ENCODE measurements around the gene STARD5. TPM values are rescaled to one million over a fixed set of nuclear protein-coding genes. Genes with fewer than 3 reads are reported as not detected.

The STARD5 gene
- total RNA-seq, 1 donor from 2014 or later: 5.8 TPM

- Mint-ChIP-seq H3K4me3 (no peak overlapping the region), H3K27me3 (ENCODE audit: low read depth) (peaks cover 29% of the 10 kb centered on the region), H3K9me3 (no peaks in the 10 kb centered on the region), H3K36me3 (no peaks in the 10 kb centered on the region), H3K4me1 (peaks cover 6% of the 10 kb centered on the region), H3K27ac (no peak overlapping the region)
- no peak for TF ChIP-seq CTCF (IDR thresholded peaks at IDR 0.05; ENCODE audit: unreplicated experiment)
- no peak for DNase-seq (ENCODE audit: low spot score in 2 of 2, unreplicated experiment in 2 of 2)
These were observed 34.0 kb downstream of the STARD5 start for GRCh38 chr15:81289910-81290309.

GRCh38 chr15:81288616-81289015 is 35.3 kb downstream of the STARD5 start:
- Mint-ChIP-seq H3K4me3 (no peak overlapping the region), H3K9me3 (no peaks in the 10 kb centered on the region), H3K4me1 (no peaks in the 10 kb centered on the region), H3K27me3 (ENCODE audit: low read depth) (peaks cover 25% of the 10 kb centered on the region), H3K36me3 (no peaks in the 10 kb centered on the region), H3K27ac (no peak overlapping the region)
- no peak for DNase-seq (ENCODE audit: low spot score in 2 of 2, unreplicated experiment in 2 of 2)
- no peak for TF ChIP-seq CTCF (IDR thresholded peaks at IDR 0.05; ENCODE audit: unreplicated experiment)

- Mint-ChIP-seq H3K9me3 (no peaks in the 10 kb centered on the region), H3K27ac (no peak overlapping the region), H3K36me3 (no peaks in the 10 kb centered on the region), H3K4me3 (no peak overlapping the region), H3K27me3 (ENCODE audit: low read depth) (peaks cover 25% of the 10 kb centered on the region), H3K4me1 (no peaks in the 10 kb centered on the region)
- TF ChIP-seq CTCF (IDR thresholded peaks at IDR 0.05; ENCODE audit: unreplicated experiment): no peak
- no peak for DNase-seq (ENCODE audit: low spot score in 2 of 2, unreplicated experiment in 2 of 2)
These were observed 35.9 kb downstream of the STARD5 start for GRCh38 chr15:81288040-81288439.

GRCh38 chr15:81286621-81287121 is 37.3 kb downstream of the STARD5 start:
- Mint-ChIP-seq H3K4me1 (peaks cover 5% of the 10 kb centered on the region), H3K4me3 (no peak overlapping the region), H3K36me3 (no peaks in the 10 kb centered on the region), H3K27me3 (ENCODE audit: low read depth) (peaks cover 23% of the 10 kb centered on the region), H3K27ac (no peak overlapping the region), H3K9me3 (no peaks in the 10 kb centered on the region)
- DNase-seq (ENCODE audit: low spot score in 2 of 2, unreplicated experiment in 2 of 2): no peak
- no peak for TF ChIP-seq CTCF (IDR thresholded peaks at IDR 0.05; ENCODE audit: unreplicated experiment)

GRCh38 chr15:81285461-81285860 is 38.5 kb downstream of the STARD5 start:
- TF ChIP-seq CTCF (IDR thresholded peaks at IDR 0.05; ENCODE audit: unreplicated experiment): no peak
- peaks cover 17% of the 10 kb centered on the region for H3K27me3 Mint-ChIP-seq (ENCODE audit: low read depth)
- no peaks in the 10 kb centered on the region for H3K36me3 Mint-ChIP-seq
- H3K4me3 Mint-ChIP-seq: no peak overlapping the region
- H3K27ac Mint-ChIP-seq: no peak overlapping the region
- no peak for DNase-seq (ENCODE audit: low spot score in 2 of 2, unreplicated experiment in 2 of 2)
- H3K4me1 Mint-ChIP-seq: peaks cover 6% of the 10 kb centered on the region
- H3K9me3 Mint-ChIP-seq: no peaks in the 10 kb centered on the region

All from mesothelial cell of epicardium (in vitro differentiated cells).